Measurements from ENCODE around the gene APBB2. TPM values are rescaled to one million over a fixed set of nuclear protein-coding genes. Genes with fewer than 3 reads are reported as not detected.

The APBB2 gene
- total RNA-seq, 2 experiments from 2014 or later: 0.22 TPM; not detected in 1

DNA sequence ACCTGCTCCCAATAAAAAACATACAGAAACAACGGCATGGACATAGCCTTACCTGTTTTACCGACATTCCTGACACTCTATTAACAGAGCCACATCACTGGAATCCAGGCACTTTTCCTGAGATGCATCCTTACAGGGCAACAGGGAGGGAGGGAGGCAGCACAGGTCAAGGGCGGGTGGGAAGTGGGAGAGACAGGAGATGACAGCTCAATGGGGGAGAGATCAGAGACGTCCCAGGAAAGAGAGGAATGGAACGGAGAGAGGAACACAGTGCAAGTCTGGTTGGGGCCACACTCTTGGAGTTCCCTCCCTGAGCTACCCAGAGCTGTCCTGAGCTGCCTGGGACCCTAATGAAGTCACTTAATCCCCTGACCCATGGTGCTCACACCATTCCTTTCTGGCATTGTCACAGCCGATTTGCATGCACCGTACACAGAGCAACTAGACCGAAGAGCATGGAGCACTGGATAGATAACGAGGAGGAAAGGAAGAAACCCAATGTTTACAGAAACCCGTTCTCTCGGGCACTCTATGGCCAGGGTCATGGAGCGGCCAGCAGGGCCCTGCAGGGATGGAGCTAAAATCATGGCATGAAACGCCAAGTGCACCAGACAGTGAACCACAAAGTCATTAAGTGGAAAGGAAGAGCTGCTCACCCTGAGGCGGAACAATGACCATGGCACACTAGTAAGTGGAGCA lies 371.5 kb downstream of the APBB2 start:
- H3K27ac ChIP-seq (ENCODE audit: low read depth in 1 of 2, low read length in 2 of 2): no peak overlapping the region
- Mint-ChIP-seq H3K4me1 (ENCODE audit: low read depth) (no peaks in the 10 kb centered on the region), H3K27ac (no peak overlapping the region), H3K4me3 (no peak overlapping the region), H3K27me3 (peaks cover 4% of the 10 kb centered on the region), H3K9me3 (no peaks in the 10 kb centered on the region), H3K36me3 (ENCODE audit: low read depth) (no peaks in the 10 kb centered on the region)
- ChIA-PET CTCF (no interaction called here), POLR2A (interaction anchor here (0.6 kb wide), 1 partner anchor 76 kb away, joined by 3 read pairs; no protein-coding TSS in a partner anchor)
- ATAC-seq (ENCODE audit: poor library complexity) (no peak), DNase-seq (no peak)
- intact Hi-C loops (cut with DNase I, micrococcal nuclease): loop anchor here (5.0 to 10.0 kb wide), 2 partner anchors 106 to 1148 kb away; partner anchors contain the start of gene UBE2K (in 1 of the 2)
- no peaks in the 10 kb centered on the region for H3K36me3 ChIP-seq (ENCODE audit: insufficient read depth, low read length)
- no peaks in the 10 kb centered on the region for H3K4me1 ChIP-seq (ENCODE audit: insufficient read depth, low read length)
- no peaks in the 10 kb centered on the region for H3K27me3 ChIP-seq (ENCODE audit: control insufficient read depth in 1 of 2, insufficient read depth in 2 of 2, low read length in 2 of 2)
- no peaks in the 10 kb centered on the region for H3K9me3 ChIP-seq (ENCODE audit: control insufficient read depth in 1 of 2, insufficient read depth in 1 of 2, low read length in 2 of 2)
- TF ChIP-seq, protein P1, sequence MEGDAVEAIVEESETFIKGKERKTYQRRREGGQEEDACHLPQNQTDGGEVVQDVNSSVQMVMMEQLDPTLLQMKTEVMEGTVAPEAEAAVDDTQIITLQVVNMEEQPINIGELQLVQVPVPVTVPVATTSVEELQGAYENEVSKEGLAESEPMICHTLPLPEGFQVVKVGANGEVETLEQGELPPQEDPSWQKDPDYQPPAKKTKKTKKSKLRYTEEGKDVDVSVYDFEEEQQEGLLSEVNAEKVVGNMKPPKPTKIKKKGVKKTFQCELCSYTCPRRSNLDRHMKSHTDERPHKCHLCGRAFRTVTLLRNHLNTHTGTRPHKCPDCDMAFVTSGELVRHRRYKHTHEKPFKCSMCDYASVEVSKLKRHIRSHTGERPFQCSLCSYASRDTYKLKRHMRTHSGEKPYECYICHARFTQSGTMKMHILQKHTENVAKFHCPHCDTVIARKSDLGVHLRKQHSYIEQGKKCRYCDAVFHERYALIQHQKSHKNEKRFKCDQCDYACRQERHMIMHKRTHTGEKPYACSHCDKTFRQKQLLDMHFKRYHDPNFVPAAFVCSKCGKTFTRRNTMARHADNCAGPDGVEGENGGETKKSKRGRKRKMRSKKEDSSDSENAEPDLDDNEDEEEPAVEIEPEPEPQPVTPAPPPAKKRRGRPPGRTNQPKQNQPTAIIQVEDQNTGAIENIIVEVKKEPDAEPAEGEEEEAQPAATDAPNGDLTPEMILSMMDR (IDR thresholded peaks at IDR 0.05): no peak
- no peak overlapping the region for H3K4me3 ChIP-seq (ENCODE audit: low read length)

DNA sequence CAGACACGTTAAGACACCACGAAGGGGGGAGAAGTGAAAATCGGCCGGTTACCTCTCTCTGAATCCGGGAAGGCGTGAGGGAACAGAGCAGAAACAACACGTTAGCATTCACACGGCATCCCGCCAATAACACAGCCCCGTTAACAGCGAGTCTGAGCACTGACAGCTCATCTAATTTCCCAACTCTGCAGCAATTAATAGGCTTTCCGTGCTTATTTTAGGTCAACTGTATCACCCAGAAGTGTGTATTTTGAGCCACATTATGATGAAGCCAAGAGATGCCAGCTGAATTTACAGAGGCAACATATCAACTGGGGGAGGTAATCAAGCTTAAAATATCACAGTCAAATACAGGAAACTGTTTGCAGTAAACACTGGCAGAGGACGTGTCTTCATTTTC lies 372.0 kb downstream of the APBB2 start:
- Mint-ChIP-seq H3K9me3 (no peaks in the 10 kb centered on the region), H3K4me3 (no peak overlapping the region), H3K36me3 (ENCODE audit: low read depth) (no peaks in the 10 kb centered on the region), H3K4me1 (ENCODE audit: low read depth) (no peaks in the 10 kb centered on the region), H3K27ac (no peak overlapping the region), H3K27me3 (peaks cover 4% of the 10 kb centered on the region)
- no peak overlapping the region for H3K4me3 ChIP-seq (ENCODE audit: low read length)
- H3K9me3 ChIP-seq (ENCODE audit: control insufficient read depth in 1 of 2, insufficient read depth in 1 of 2, low read length in 2 of 2): no peaks in the 10 kb centered on the region
- H3K27ac ChIP-seq (ENCODE audit: low read depth in 1 of 2, low read length in 2 of 2): no peak overlapping the region
- intact Hi-C loops (cut with DNase I, micrococcal nuclease): loop anchor here (5.0 to 10.0 kb wide), 2 partner anchors 105 to 1148 kb away; partner anchors contain the start of gene UBE2K (in 1 of the 2)
- TF ChIP-seq, protein P1 (IDR thresholded peaks at IDR 0.05): no peak
- no peaks in the 10 kb centered on the region for H3K27me3 ChIP-seq (ENCODE audit: control insufficient read depth in 1 of 2, insufficient read depth in 2 of 2, low read length in 2 of 2)
- no peak for ATAC-seq (ENCODE audit: poor library complexity)
- DNase-seq: no peak
- H3K36me3 ChIP-seq (ENCODE audit: insufficient read depth, low read length): no peaks in the 10 kb centered on the region
- ChIA-PET POLR2A (interaction anchor here (0.6 kb wide), 1 partner anchor 75 kb away, joined by 3 read pairs; no protein-coding TSS in a partner anchor), CTCF (no interaction called here)
- no peaks in the 10 kb centered on the region for H3K4me1 ChIP-seq (ENCODE audit: insufficient read depth, low read length)

GRCh38 chr4:40840985-40841571 lies 373.3 kb downstream of the APBB2 start:
- no peaks in the 10 kb centered on the region for H3K9me3 ChIP-seq (ENCODE audit: control insufficient read depth in 1 of 2, insufficient read depth in 1 of 2, low read length in 2 of 2)
- intact Hi-C loops (cut with DNase I, micrococcal nuclease): loop anchor here (5.0 to 10.0 kb wide), 2 partner anchors 104 to 1146 kb away; partner anchors contain the start of gene UBE2K (in 1 of the 2)
- Mint-ChIP-seq H3K4me1 (ENCODE audit: low read depth) (no peaks in the 10 kb centered on the region), H3K27me3 (no peaks in the 10 kb centered on the region), H3K36me3 (ENCODE audit: low read depth) (no peaks in the 10 kb centered on the region), H3K4me3 (no peak overlapping the region), H3K27ac (no peak overlapping the region), H3K9me3 (no peaks in the 10 kb centered on the region)
- ChIA-PET CTCF (interaction anchor here (0.6 to 1.4 kb wide), 4 partner anchors 10 to 32 kb away, joined by 3 to 7 read pairs (median 3); no protein-coding TSS in a partner anchor), POLR2A (no interaction called here)
- H3K36me3 ChIP-seq (ENCODE audit: insufficient read depth, low read length): no peaks in the 10 kb centered on the region
- no peaks in the 10 kb centered on the region for H3K27me3 ChIP-seq (ENCODE audit: control insufficient read depth in 1 of 2, insufficient read depth in 2 of 2, low read length in 2 of 2)
- H3K27ac ChIP-seq (ENCODE audit: low read depth in 1 of 2, low read length in 2 of 2): no peak overlapping the region
- H3K4me3 ChIP-seq (ENCODE audit: low read length): no peak overlapping the region
- peak; percentile 44 to 74 (median 56) for DNase-seq
- peak; percentile 72 for ATAC-seq (ENCODE audit: poor library complexity)
- TF ChIP-seq, protein P1 (IDR thresholded peaks at IDR 0.05): peak; percentile 62
- no peaks in the 10 kb centered on the region for H3K4me1 ChIP-seq (ENCODE audit: insufficient read depth, low read length)
